GM23338 (cell line): Measurements from ENCODE around the gene EEF1AKMT2. TPM values are rescaled to one million over a fixed set of nuclear protein-coding genes. Genes with fewer than 3 reads are reported as not detected.

Experiments
- ATAC-seq: fragments of 200-7000 bp; cut with Tn5 transposase; 3 replicates; pipeline ENCODE4 v1.9.1; 2020
- DNase-seq: peaks from one replicate; pipeline ENCODE4 v3.0.0-alpha.2; 2015; ENCODE audit warnings: low spot score
- H2AFZ ChIP-seq: fragments of 200-600 bp; sonication (generic); 2 replicates; pipeline ENCODE4 v1.8.0; 2016; ENCODE audit warnings: antibody characterized with exemption, mild to moderate bottlenecking, moderate library complexity
- H3F3A ChIP-seq: fragments of 200-600 bp; sonication (generic); replicated peaks from 2 replicates; pipeline ENCODE4 v1.8.0; 2017; ENCODE audit warnings: antibody characterized with exemption, mixed run types, low read depth
- H3K27ac ChIP-seq: fragments of 200-600 bp; sonication (generic); 2 replicates; pipeline ENCODE4 v1.6.1; 2016; ENCODE audit warnings: low read depth
- H3K27me3 ChIP-seq: fragments of 200-600 bp; sonication (generic); 2 replicates; pipeline ENCODE4 v1.8.0; 2016; ENCODE audit warnings: mild to moderate bottlenecking, mixed run types, moderate library complexity; ENCODE audit not compliant: insufficient read depth
- H3K36me3 ChIP-seq: fragments of 200-600 bp; sonication (generic); 2 replicates; pipeline ENCODE4 v1.8.0; 2016; ENCODE audit warnings: mild to moderate bottlenecking; ENCODE audit not compliant: insufficient read depth
- H3K4me1 ChIP-seq: fragments of 200-600 bp; sonication (generic); 2 replicates; pipeline ENCODE4 v1.8.0; 2016; ENCODE audit warnings: mild to moderate bottlenecking, moderate library complexity; ENCODE audit not compliant: insufficient read depth
- H3K4me2 ChIP-seq: fragments of 200-600 bp; sonication (generic); 2 replicates; pipeline ENCODE4 v1.7.1; 2017; ENCODE audit warnings: mixed run types
- H3K4me3 ChIP-seq: fragments of 200-600 bp; sonication (generic); 2 replicates; pipeline ENCODE4 v1.6.1; 2016; ENCODE audit warnings: mixed run types
- H3K79me2 ChIP-seq: fragments of 200-600 bp; sonication (generic); replicated peaks from 2 replicates; pipeline ENCODE4 v1.8.0; 2017; ENCODE audit warnings: mild to moderate bottlenecking; ENCODE audit not compliant: insufficient read depth
- H3K9me2 ChIP-seq: fragments of 200-600 bp; sonication (generic); 2 replicates; pipeline ENCODE4 v1.8.0; 2017; ENCODE audit not compliant: insufficient read depth
- H4K20me1 ChIP-seq: fragments of 200-600 bp; sonication (generic); replicated peaks from 2 replicates; pipeline ENCODE4 v1.8.0; 2017; ENCODE audit warnings: mild to moderate bottlenecking; ENCODE audit not compliant: insufficient read depth
- H3K27ac Mint-ChIP-seq: 2 replicates; pipeline ENCODE4 v1.8.0; 2020; ENCODE audit warnings: inconsistent platforms, mild to moderate bottlenecking, moderate library complexity, mixed read lengths
- H3K27me3 Mint-ChIP-seq: 3 replicates; pipeline ENCODE4 v1.8.0; 2022; ENCODE audit warnings: low read depth, mild to moderate bottlenecking, moderate library complexity, mixed read lengths, inconsistent platforms; ENCODE audit not compliant: insufficient read depth, poor library complexity
- H3K36me3 Mint-ChIP-seq: 3 replicates; pipeline ENCODE4 v1.8.0; 2021; ENCODE audit warnings: low read depth, mild to moderate bottlenecking, inconsistent platforms, moderate library complexity, mixed read lengths
- H3K4me1 Mint-ChIP-seq: 3 replicates; pipeline ENCODE4 v1.8.0; 2020; ENCODE audit warnings: mild to moderate bottlenecking, inconsistent platforms, mixed read lengths
- H3K4me3 Mint-ChIP-seq: 3 replicates; pipeline ENCODE4 v1.8.0; 2021; ENCODE audit warnings: moderate library complexity, mild to moderate bottlenecking, inconsistent platforms, mixed read lengths
- H3K9me3 Mint-ChIP-seq: 3 replicates; pipeline ENCODE4 v1.8.0; 2020; ENCODE audit warnings: moderate library complexity, mild to moderate bottlenecking, inconsistent platforms, mixed read lengths
- CREB1 ChIP-seq: fragments of 250-450 bp; sonication (Bioruptor Pico); IDR thresholded peaks from 2 replicates; pipeline ENCODE4 v1.5.0; 2020; ENCODE audit warnings: low read depth, mild to moderate bottlenecking, moderate library complexity
- CTCF ChIP-seq, 2 experiments: fragments of 200-600 bp in 1 of 2; sonication (generic) in 1 of 2; conservative IDR thresholded peaks; 2 replicates each; pipeline versions ENCODE4 v1.5.1 to v1.6.1; 2016 to 2017; ENCODE audit warnings: antibody characterized with exemption in 2 of 2, low read depth in 2 of 2, mild to moderate bottlenecking in 2 of 2, moderate library complexity in 1 of 2
- ETS1 ChIP-seq: IDR thresholded peaks from 2 replicates; pipeline ENCODE4 v1.6.1; 2016; ENCODE audit warnings: antibody characterized with exemption
- EZH2 ChIP-seq: fragments of 200-600 bp; sonication (generic); IDR thresholded peaks from one replicate; pipeline ENCODE4 v1.8.0; 2017; ENCODE audit warnings: antibody characterized with exemption, mild to moderate bottlenecking, low read depth; ENCODE audit not compliant: unreplicated experiment
- EZH2phosphoT487 ChIP-seq: fragments of 200-600 bp; sonication (generic); IDR thresholded peaks from one replicate; pipeline ENCODE4 v1.8.1; 2018; ENCODE audit warnings: antibody characterized with exemption; ENCODE audit not compliant: unreplicated experiment
- JUNB ChIP-seq: IDR thresholded peaks from one replicate; pipeline ENCODE4 v1.6.1; 2016; ENCODE audit warnings: antibody characterized with exemption; ENCODE audit not compliant: unreplicated experiment
- NANOG ChIP-seq: IDR thresholded peaks from 2 replicates; pipeline ENCODE4 v1.6.1; 2016; ENCODE audit warnings: antibody characterized with exemption, borderline replicate concordance
- POLR2AphosphoS5 ChIP-seq: IDR thresholded peaks from 2 replicates; pipeline ENCODE4 v1.6.1; 2016; ENCODE audit warnings: antibody characterized with exemption, low read depth
- REST ChIP-seq: IDR thresholded peaks from one replicate; pipeline ENCODE4 v1.6.1; 2018; ENCODE audit warnings: antibody characterized with exemption; ENCODE audit not compliant: unreplicated experiment
- STAT1 ChIP-seq: IDR thresholded peaks from one replicate; pipeline ENCODE4 v1.6.1; 2016; ENCODE audit warnings: antibody characterized with exemption; ENCODE audit not compliant: unreplicated experiment
- ZNF114 ChIP-seq: fragments of 250-450 bp; sonication (Bioruptor Pico); IDR thresholded peaks from 2 replicates; pipeline ENCODE4 v1.5.0; 2020; ENCODE audit warnings: mild to moderate bottlenecking, moderate library complexity
- ZNF331 ChIP-seq: fragments of 250-450 bp; sonication (Bioruptor Pico); IDR thresholded peaks from 2 replicates; pipeline ENCODE4 v1.5.0; 2020; ENCODE audit warnings: low read depth, mild to moderate bottlenecking, moderate library complexity
- ZNF462 ChIP-seq: fragments of 250-450 bp; sonication (Bioruptor Pico); IDR thresholded peaks from 2 replicates; pipeline ENCODE4 v1.5.0; 2020; ENCODE audit warnings: mild to moderate bottlenecking, moderate library complexity
- polyA plus RNA-seq: library from polyadenylated mRNA; unstranded; fragments of >200 nt; fragmentation: Nextera tagmentation; extraction: Ambion mirVana; gene quantifications from 2 replicates; pipeline ENCODE4 v1.2.1, GENCODE V29; 2016
- total RNA-seq: library from RNA; depleted of rRNA; stranded (reverse); fragments of >200 nt; shearing (Covaris generic); gene quantifications from 2 replicates; pipeline ENCODE4 v1.2.3, GENCODE V29; 2014

The EEF1AKMT2 gene
- total and polyA plus RNA-seq, 2 experiments from 2014 or later: 35.0 to 38.0 TPM

GRCh38 chr10:124829447-124830115, 37.9 kb upstream of the EEF1AKMT2 start:
- no peaks in the 10 kb centered on the region for H4K20me1 ChIP-seq
- no peak overlapping the region for H3K4me2 ChIP-seq
- Mint-ChIP-seq H3K4me1 (no peaks in the 10 kb centered on the region), H3K36me3 (peaks cover 44% of the 10 kb centered on the region), H3K27ac (no peak overlapping the region), H3K9me3 (no peaks in the 10 kb centered on the region), H3K27me3 (peaks cover 2% of the 10 kb centered on the region), H3K4me3 (no peak overlapping the region; the same call in 2 of the 3 replicates)
- no peaks in the 10 kb centered on the region for H3K79me2 ChIP-seq
- ATAC-seq (no peak), DNase-seq (no peak)
- no peaks in the 10 kb centered on the region for H3K9me2 ChIP-seq
- H3K27ac ChIP-seq: no peak overlapping the region
- H3K36me3 ChIP-seq: peaks cover 34% of the 10 kb centered on the region
- H3K27me3 ChIP-seq: no peaks in the 10 kb centered on the region
- H3K4me1 ChIP-seq: no peaks in the 10 kb centered on the region
- H3F3A ChIP-seq: no peaks in the 10 kb centered on the region; the same call in 1 of the 2 replicates
- no peak overlapping the region for H3K4me3 ChIP-seq
- no peak overlapping the region for H2AFZ ChIP-seq
- TF ChIP-seq EZH2 (no peak), NANOG (no peak), JUNB (no peak), ZNF462 (CRISPR knock-in tag) (no peak), ETS1 (no peak), ZNF114 (CRISPR knock-in tag) (no peak), STAT1 (no peak), CTCF (conservative IDR thresholded peaks at IDR 0.05; ENCODE audit: low read depth in 2 of 2) (no peak), EZH2phosphoT487 (no peak), CREB1 (no peak), REST (no peak), ZNF331 (CRISPR knock-in tag) (no peak), POLR2AphosphoS5 (no peak)
